ENCODE measurements around the gene NRAP. TPM values are rescaled to one million over a fixed set of nuclear protein-coding genes. Genes with fewer than 3 reads are reported as not detected.

The NRAP gene
- total and polyA plus RNA-seq, 2 of the 8 experiments (the other 6 are each of a cell fraction or from before 2014, with no cell fraction given), result not detected

- Histone ChIP-seq H3K56ac (replicated peaks; ENCODE audit: insufficient read length, low read depth, low read length) (no peak overlapping the region), H3K4me3 (ENCODE audit: extremely low read depth in 1 of 4, insufficient read depth in 2 of 4, low read depth in 3 of 4, low read length in 4 of 4) (no peak overlapping the region), H3K23me2 (ENCODE audit: low read depth, low read length) (no peaks in the 10 kb centered on the region), H3K27me3 (replicated peaks in 1 of 4; ENCODE audit: control insufficient read depth in 3 of 4, extremely low read depth in 1 of 4, insufficient read depth in 3 of 4, low read length in 3 of 4) (no peaks in the 10 kb centered on the region), H3K36me3 (ENCODE audit: control insufficient read depth in 2 of 4, insufficient read depth in 4 of 4, low read length in 3 of 4) (no peaks in the 10 kb centered on the region), H2AK5ac (ENCODE audit: low read depth, low read length) (no peak overlapping the region), H3K27ac (ENCODE audit: low read depth, low read length) (no peak overlapping the region), H4K91ac (replicated peaks; ENCODE audit: insufficient read length, low read length) (no peak overlapping the region), H2BK20ac (ENCODE audit: low read length) (no peak overlapping the region), H2BK5ac (ENCODE audit: low read depth, low read length) (no peak overlapping the region), H3K4ac (replicated peaks; ENCODE audit: insufficient read length, low read depth, low read length) (no peak overlapping the region), H3K79me1 (ENCODE audit: low read depth, low read length) (no peaks in the 10 kb centered on the region), H2AFZ (ENCODE audit: low read length) (no peak overlapping the region), H4K8ac (ENCODE audit: extremely low read depth, insufficient read depth, low read length) (no peak overlapping the region), H3K4me1 (replicated peaks in 1 of 4; ENCODE audit: control insufficient read depth in 3 of 4, insufficient read depth in 4 of 4, low read length in 3 of 4) (no peaks in the 10 kb centered on the region; a peak in 1 of 7 replicates), H2BK15ac (ENCODE audit: low read length) (no peak overlapping the region), H3K14ac (ENCODE audit: insufficient read length) (no peak overlapping the region), H3K4me2 (ENCODE audit: insufficient read depth in 1 of 2, low read depth in 2 of 2, low read length in 2 of 2) (no peak overlapping the region), H3K18ac (ENCODE audit: extremely low read depth, low read length) (no peak overlapping the region), H3K9me3 (ENCODE audit: insufficient read depth in 2 of 2, low read depth in 1 of 2, low read length in 1 of 2) (no peaks in the 10 kb centered on the region), H3K9ac (replicated peaks in 1 of 4; ENCODE audit: extremely low read depth in 1 of 4, low read depth in 3 of 4, low read length in 3 of 4) (no peak overlapping the region), H3K79me2 (ENCODE audit: control insufficient read depth in 1 of 2, insufficient read depth in 2 of 2, low read length in 2 of 2) (no peaks in the 10 kb centered on the region), H2BK12ac (ENCODE audit: low read depth, low read length) (no peak overlapping the region), H4K5ac (ENCODE audit: insufficient read length, low read depth, low read length) (no peak overlapping the region), H3K23ac (ENCODE audit: insufficient read length) (no peak overlapping the region), H2BK120ac (replicated peaks; ENCODE audit: low read depth, low read length) (no peak overlapping the region), H4K20me1 (replicated peaks in 1 of 2; ENCODE audit: control insufficient read depth in 1 of 2, insufficient read depth in 2 of 2, low read length in 2 of 2) (no peaks in the 10 kb centered on the region)
- CTCF ChIA-PET (ENCODE audit: partially characterized antibody), result interaction anchor here (0.7 to 0.9 kb wide), 2 partner anchors 8 to 12 kb away, joined by 3 read pairs; no protein-coding TSS in a partner anchor
- DNase-seq (ENCODE audit: low read depth in 1 of 2, low spot score in 2 of 2) (no peak), FAIRE-seq (no peak)
- WGBS, 2 experiments (ENCODE audit: extremely low coverage in 1 of 2, insufficient coverage in 1 of 2, insufficient read length in 1 of 2, insufficient replicate concordance in 2 of 2, low coverage in 1 of 2, low lambda C conversion rate in 2 of 2, missing lambda C conversion rate in 1 of 2), result 81% methylated on average over 13 of the region's 13 CpGs; no CpG with 5 or more reads in 1 of the 2 experiments
- TF ChIP-seq CTBP2 (IDR thresholded peaks at IDR 0.05; ENCODE audit: borderline replicate concordance, insufficient read depth, insufficient read length, low read length), result no peak
- TF ChIP-seq HDAC6 (IDR thresholded peaks at IDR 0.05; ENCODE audit: low read depth, low read length), result no peak
- TF ChIP-seq BRCA1 (IDR thresholded peaks at IDR 0.05; ENCODE audit: low read depth, low read length), result no peak
- TF ChIP-seq SP4 (IDR thresholded peaks at IDR 0.05; ENCODE audit: low read length), result no peak
- no peak for TF ChIP-seq POLR2A (IDR thresholded peaks at IDR 0.05; ENCODE audit: control extremely low read depth in 1 of 2, low read depth in 2 of 2, low read length in 2 of 2)
- no peak for TF ChIP-seq SRF (IDR thresholded peaks at IDR 0.05; ENCODE audit: low read depth, low read length)
- no peak for TF ChIP-seq ATF3 (IDR thresholded peaks at IDR 0.05; ENCODE audit: insufficient read depth, low read depth, low read length)
- no peak for TF ChIP-seq TBP (IDR thresholded peaks at IDR 0.05; ENCODE audit: low read depth, low read length)
- no peak for TF ChIP-seq USF2 (IDR thresholded peaks at IDR 0.05; ENCODE audit: low read length)
- TF ChIP-seq EP300 (IDR thresholded peaks at IDR 0.05; ENCODE audit: borderline replicate concordance in 1 of 2, low read depth in 2 of 2, low read length in 2 of 2), result no peak
- TF ChIP-seq SIX5 (IDR thresholded peaks at IDR 0.05; ENCODE audit: low read depth, low read length), result no peak
- POLR2A ChIA-PET (ENCODE audit: partially characterized antibody), result no interaction called here
Observed at GRCh38 chr10:113594652-113595051, 69.2 kb downstream of the NRAP start.
